ENCODE results near the gene GJE1. TPM values are rescaled to one million over a fixed set of nuclear protein-coding genes. Genes with fewer than 3 reads are reported as not detected.

GJE1 gene
- total RNA-seq, 2 donors from 2014 or later = not detected

DNA sequence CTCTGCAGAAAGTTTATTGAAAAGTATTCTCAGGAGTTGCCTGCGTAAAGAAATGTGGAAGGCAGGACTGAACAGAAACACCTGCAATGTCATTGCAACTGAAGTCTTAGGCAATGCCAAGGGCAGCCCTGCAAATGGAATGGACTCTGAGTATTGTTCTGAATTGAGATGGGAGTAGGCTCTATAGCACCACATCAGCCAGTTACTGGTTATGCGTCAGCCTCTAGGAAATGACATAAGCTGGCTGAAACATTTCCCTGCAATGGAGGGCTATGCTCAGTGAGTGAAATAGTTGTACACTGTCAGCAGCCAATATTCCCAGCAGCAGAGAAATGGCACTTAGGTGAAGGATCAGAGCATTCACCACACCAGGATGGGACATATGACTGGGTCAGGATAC is 13.8 kb upstream of the GJE1 start:
- no peaks in the 10 kb centered on the region for H3K4me1 ChIP-seq (ENCODE audit: control insufficient read depth, insufficient read depth, low read length)
- no peak for TF ChIP-seq CTCF (conservative IDR thresholded peaks at IDR 0.05)
- H3K9me3 ChIP-seq (ENCODE audit: control insufficient read depth, low read length) = no peaks in the 10 kb centered on the region
- H3K36me3 ChIP-seq (ENCODE audit: control insufficient read depth, insufficient read depth, low read length) = no peaks in the 10 kb centered on the region
- H3K27ac ChIP-seq (ENCODE audit: low read depth, low read length) = no peak overlapping the region
- Mint-ChIP-seq H3K4me1 (no peaks in the 10 kb centered on the region), H3K36me3 (ENCODE audit: low read depth) (no peaks in the 10 kb centered on the region), H3K27ac (no peak overlapping the region), H3K9me3 (no peaks in the 10 kb centered on the region), H3K4me3 (no peak overlapping the region), H3K27me3 (ENCODE audit: insufficient read depth) (no peaks in the 10 kb centered on the region)
- WGBS, 2 experiments (ENCODE audit: insufficient coverage in 1 of 2, insufficient read length in 1 of 2) = 95 to 100% methylated on average over 1 to 2 of the region's 2 CpGs
- no peak overlapping the region for H3K9ac ChIP-seq (ENCODE audit: extremely low read depth, low read length, poor library complexity, severe bottlenecking)
- H3K4me3 ChIP-seq (ENCODE audit: low read length) = no peak overlapping the region
- no peak for DNase-seq
- no peaks in the 10 kb centered on the region for H3K27me3 ChIP-seq (ENCODE audit: control insufficient read depth, insufficient read depth, low read length, poor library complexity, severe bottlenecking)

DNA sequence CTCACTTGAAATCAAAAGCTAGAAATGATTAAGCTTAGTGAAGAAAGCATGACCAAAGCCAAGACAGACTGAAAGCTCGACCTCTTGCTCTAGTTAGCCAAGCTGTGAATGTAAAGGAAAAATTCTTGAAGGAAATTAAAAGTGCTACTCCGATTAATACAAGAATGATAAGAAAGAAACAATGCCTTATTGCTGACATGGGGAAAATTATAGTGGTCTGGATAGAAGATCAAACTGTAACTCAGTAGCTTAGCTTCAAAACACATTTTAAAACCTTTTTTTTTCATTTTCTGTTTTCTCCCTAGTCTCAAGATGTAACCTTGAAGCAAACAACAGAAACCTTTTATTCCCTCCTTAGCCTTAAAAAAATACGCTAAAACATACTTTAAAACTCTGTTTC is 11.4 kb upstream of the GJE1 start:
- Mint-ChIP-seq H3K9me3 (no peaks in the 10 kb centered on the region), H3K27me3 (ENCODE audit: insufficient read depth) (no peaks in the 10 kb centered on the region), H3K4me1 (no peaks in the 10 kb centered on the region), H3K36me3 (ENCODE audit: low read depth) (no peaks in the 10 kb centered on the region), H3K27ac (no peak overlapping the region), H3K4me3 (no peak overlapping the region)
- no peaks in the 10 kb centered on the region for H3K4me1 ChIP-seq (ENCODE audit: control insufficient read depth, insufficient read depth, low read length)
- no peaks in the 10 kb centered on the region for H3K27me3 ChIP-seq (ENCODE audit: control insufficient read depth, insufficient read depth, low read length, poor library complexity, severe bottlenecking)
- H3K27ac ChIP-seq (ENCODE audit: low read depth, low read length) = no peak overlapping the region
- 92 to 94% methylated on average over 2 to 3 of the region's 3 CpGs for WGBS, 2 experiments (ENCODE audit: insufficient coverage in 1 of 2, insufficient read length in 1 of 2)
- DNase-seq = no peak
- H3K9ac ChIP-seq (ENCODE audit: extremely low read depth, low read length, poor library complexity, severe bottlenecking) = no peak overlapping the region
- H3K36me3 ChIP-seq (ENCODE audit: control insufficient read depth, insufficient read depth, low read length) = no peaks in the 10 kb centered on the region
- TF ChIP-seq CTCF (conservative IDR thresholded peaks at IDR 0.05) = no peak
- no peaks in the 10 kb centered on the region for H3K9me3 ChIP-seq (ENCODE audit: control insufficient read depth, low read length)
- no peak overlapping the region for H3K4me3 ChIP-seq (ENCODE audit: low read length)

DNA sequence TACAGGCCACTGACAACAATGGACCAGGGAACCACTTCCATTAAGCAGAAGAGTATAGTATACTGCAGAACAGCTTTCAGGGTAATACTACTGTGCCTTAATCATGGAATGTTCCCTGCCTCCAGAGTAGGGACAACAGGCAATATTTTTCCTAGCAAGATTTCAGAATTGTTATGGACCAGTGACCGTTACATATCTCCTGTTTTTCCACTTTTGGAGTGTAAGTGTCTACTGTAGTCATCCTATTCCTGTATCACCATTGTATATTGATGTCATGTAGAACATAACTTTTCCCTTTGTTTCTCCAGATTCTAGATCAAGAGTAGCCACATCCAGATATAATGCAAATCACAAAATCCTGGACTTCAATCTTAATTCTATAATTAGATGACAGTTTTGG is 1.9 kb upstream of the GJE1 start:
- no peaks in the 10 kb centered on the region for H3K9me3 Mint-ChIP-seq
- peaks cover 3% of the 10 kb centered on the region for H3K4me1 Mint-ChIP-seq
- Histone ChIP-seq H3K27ac (ENCODE audit: low read depth, low read length) (no peak overlapping the region), H3K9ac (ENCODE audit: extremely low read depth, low read length, poor library complexity, severe bottlenecking) (no peak overlapping the region), H3K9me3 (ENCODE audit: control insufficient read depth, low read length) (no peaks in the 10 kb centered on the region), H3K27me3 (ENCODE audit: control insufficient read depth, insufficient read depth, low read length, poor library complexity, severe bottlenecking) (no peaks in the 10 kb centered on the region), H3K4me1 (ENCODE audit: control insufficient read depth, insufficient read depth, low read length) (no peaks in the 10 kb centered on the region), H3K4me3 (ENCODE audit: low read length) (no peak overlapping the region), H3K36me3 (ENCODE audit: control insufficient read depth, insufficient read depth, low read length) (no peaks in the 10 kb centered on the region)
- no peaks in the 10 kb centered on the region for H3K36me3 Mint-ChIP-seq (ENCODE audit: low read depth)
- no peak for TF ChIP-seq CTCF (conservative IDR thresholded peaks at IDR 0.05)
- WGBS, 2 experiments (ENCODE audit: insufficient coverage in 1 of 2, insufficient read length in 1 of 2) = 100% methylated on average over 1 of the region's 1 CpG; no CpG with 5 or more reads in 1 of the 2 experiments
- no peak overlapping the region for H3K27ac Mint-ChIP-seq
- H3K27me3 Mint-ChIP-seq (ENCODE audit: insufficient read depth) = no peaks in the 10 kb centered on the region
- no peak for DNase-seq
- H3K4me3 Mint-ChIP-seq = no peak overlapping the region

Measured in endodermal cell (in vitro differentiated cells).